Retinal pigment epithelial cell (primary cell): Measurements from ENCODE around the gene CSNK1A1L.
A peak's percentile ranks its signal among the peaks of the same experiment; 100 is the strongest.

Source experiments
- DNase-seq: peaks from one replicate; pipeline ENCODE4 v3.0.0-alpha.2; 2010; ENCODE audit warnings: low read depth
- H3K4me3 ChIP-seq: 2 replicates; pipeline ENCODE4 v1.5.1; 2011; ENCODE audit warnings: mild to moderate bottlenecking, low read length, control low read depth, moderate library complexity
- CTCF ChIP-seq: conservative IDR thresholded peaks from 2 replicates; pipeline ENCODE4 v1.5.1; 2011; ENCODE audit warnings: low read depth, low read length, control low read depth, inconsistent platforms

Gene CSNK1A1L

GRCh38 chr13:37085606-37086005 is 19.9 kb downstream of the CSNK1A1L start:
- H3K4me3 ChIP-seq: no peak overlapping the region
- TF ChIP-seq CTCF: no peak
- no peak for DNase-seq

- H3K4me3 ChIP-seq: no peak overlapping the region
- no peak for DNase-seq
- no peak for TF ChIP-seq CTCF
Measured at GRCh38 chr13:37076818-37077217, 28.6 kb downstream of the CSNK1A1L start.

- DNase-seq: no peak
- TF ChIP-seq CTCF: no peak
- no peak overlapping the region for H3K4me3 ChIP-seq
Measured at GRCh38 chr13:37075164-37075563, 30.3 kb downstream of the CSNK1A1L start.

GRCh38 chr13:37074703-37075102 is 30.8 kb downstream of the CSNK1A1L start:
- peak; percentile 35 for TF ChIP-seq CTCF
- no peak for DNase-seq
- H3K4me3 ChIP-seq: no peak overlapping the region

DNA sequence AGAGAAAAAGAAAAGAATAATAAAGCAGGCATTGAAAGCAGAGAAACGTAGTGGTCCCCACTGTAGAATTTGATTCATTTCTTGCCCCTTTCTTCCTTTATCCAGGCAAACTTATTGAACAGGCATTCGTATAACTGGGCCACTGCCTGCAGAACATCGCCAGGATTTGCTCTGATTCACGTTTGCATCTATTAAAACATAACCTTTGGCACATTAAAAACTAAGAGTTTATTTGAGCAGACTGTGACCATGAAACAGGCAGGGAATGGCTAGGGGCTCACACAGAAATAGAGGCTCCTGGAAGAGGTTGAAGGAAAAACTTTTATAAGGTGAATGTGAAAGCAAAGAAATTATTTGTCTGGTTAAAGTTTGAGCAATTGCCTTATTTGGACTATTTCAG is 33.4 kb downstream of the CSNK1A1L start:
- H3K4me3 ChIP-seq: no peak overlapping the region
- DNase-seq: no peak
- no peak for TF ChIP-seq CTCF

- no peak for DNase-seq
- no peak overlapping the region for H3K4me3 ChIP-seq
- no peak for TF ChIP-seq CTCF
Measured at GRCh38 chr13:37070956-37071355, 34.5 kb downstream of the CSNK1A1L start.

DNA sequence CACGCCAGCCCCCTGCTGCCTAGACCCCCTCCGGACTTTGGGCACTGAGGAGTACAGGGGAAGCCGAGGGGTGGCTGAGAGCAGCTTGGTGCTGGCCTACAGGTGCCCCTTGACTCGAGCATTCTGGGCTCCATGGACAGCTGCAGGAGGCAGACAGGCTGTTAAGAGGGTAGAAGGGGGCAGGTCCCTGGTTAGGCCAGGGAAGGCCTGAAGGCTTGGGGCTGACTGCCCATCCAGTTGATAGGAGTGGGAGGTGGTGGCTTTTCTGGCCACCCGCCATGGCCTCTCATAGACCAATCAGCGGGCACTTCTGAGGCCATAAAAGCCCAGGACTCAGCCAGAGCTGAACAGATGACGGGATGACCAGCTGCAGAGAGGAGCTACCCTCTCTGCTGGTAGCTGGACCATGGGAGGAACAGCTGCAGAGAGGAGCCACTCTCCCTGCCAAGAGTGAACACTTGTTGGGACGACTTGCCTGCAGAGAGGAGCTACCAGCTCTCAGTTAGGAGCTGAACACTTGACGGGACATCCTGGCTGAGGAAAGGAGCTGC is 35.2 kb downstream of the CSNK1A1L start:
- no peak for DNase-seq
- TF ChIP-seq CTCF: no peak
- no peak overlapping the region for H3K4me3 ChIP-seq
